SK-N-SH treated with all-trans-retinoic acid at 6 μM for 48 hours (cell line): Measurements from ENCODE around the gene OSBPL5.

ENCODE experiments used
- ATAC-seq: fragments of 200-7000 bp; cut with Tn5 transposase; 3 replicates; pipeline ENCODE4 v1.9.1; 2020; ENCODE audit warnings: mild to moderate bottlenecking, moderate library complexity
- ARNTL ChIP-seq: fragments of 450-650 bp; formaldehyde crosslinking; IDR thresholded peaks from 2 replicates; pipeline ENCODE4 v1.5.0; 2020; ENCODE audit warnings: low read depth, mild to moderate bottlenecking, moderate library complexity, borderline replicate concordance
- BACH2 ChIP-seq: fragments of 250-450 bp; sonication (Bioruptor Pico); IDR thresholded peaks from 2 replicates; pipeline ENCODE4 v1.9.0; 2021; ENCODE audit warnings: mild to moderate bottlenecking, borderline replicate concordance
- CSDC2 ChIP-seq: fragments of 250-450 bp; sonication (Bioruptor Pico); IDR thresholded peaks from 2 replicates; pipeline ENCODE4 v1.5.0; 2020; ENCODE audit warnings: mild to moderate bottlenecking, moderate library complexity
- ESRRG ChIP-seq: fragments of 250-450 bp; sonication (Bioruptor Pico); IDR thresholded peaks from 2 replicates; pipeline ENCODE4 v1.6.1; 2021; ENCODE audit warnings: mild to moderate bottlenecking
- GLIS3 ChIP-seq: fragments of 250-450 bp; sonication (Bioruptor Pico); IDR thresholded peaks from 2 replicates; pipeline ENCODE4 v1.5.0; 2020; ENCODE audit warnings: mild to moderate bottlenecking, moderate library complexity
- ISL1 ChIP-seq: fragments of 250-450 bp; sonication (Bioruptor Pico); IDR thresholded peaks from 2 replicates; pipeline ENCODE4 v2.1.2; 2022; ENCODE audit warnings: mild to moderate bottlenecking, moderate library complexity
- OSR1 ChIP-seq: fragments of 250-450 bp; sonication (Bioruptor Pico); IDR thresholded peaks from 2 replicates; pipeline ENCODE4 v1.8.0; 2022; ENCODE audit warnings: moderate library complexity, mild to moderate bottlenecking, inconsistent platforms
- PPARA ChIP-seq: fragments of 250-450 bp; sonication (Bioruptor Pico); IDR thresholded peaks from 2 replicates; pipeline ENCODE4 v1.5.0; 2020; ENCODE audit warnings: mild to moderate bottlenecking, borderline replicate concordance
- RARB ChIP-seq: fragments of 250-450 bp; sonication (Bioruptor Pico); IDR thresholded peaks from 2 replicates; pipeline ENCODE4 v1.8.0; 2021; ENCODE audit warnings: mild to moderate bottlenecking, moderate library complexity
- SNAI2 ChIP-seq: fragments of 250-450 bp; sonication (Bioruptor Pico); IDR thresholded peaks from 2 replicates; pipeline ENCODE4 v1.5.0; 2020; ENCODE audit warnings: mild to moderate bottlenecking, moderate library complexity
- TCF4 ChIP-seq: fragments of 250-450 bp; sonication (Bioruptor Pico); IDR thresholded peaks from 2 replicates; pipeline ENCODE4 v1.8.0; 2021; ENCODE audit warnings: mild to moderate bottlenecking, moderate library complexity, borderline replicate concordance
- TOX ChIP-seq: fragments of 250-450 bp; sonication (Bioruptor Pico); IDR thresholded peaks from 2 replicates; pipeline ENCODE4 v1.8.0; 2021; ENCODE audit warnings: mild to moderate bottlenecking, moderate library complexity, borderline replicate concordance
- ZC3H10 ChIP-seq: fragments of 250-450 bp; sonication (Bioruptor Pico); IDR thresholded peaks from 2 replicates; pipeline ENCODE4 v1.5.1; 2021; ENCODE audit warnings: mild to moderate bottlenecking, moderate library complexity
- ZFP3 ChIP-seq: fragments of 250-450 bp; sonication (Bioruptor Pico); IDR thresholded peaks from 2 replicates; pipeline ENCODE4 v1.5.0; 2020; ENCODE audit warnings: mild to moderate bottlenecking, moderate library complexity
- ZFP30 ChIP-seq: fragments of 450-650 bp; formaldehyde crosslinking; IDR thresholded peaks from 2 replicates; pipeline ENCODE4 v1.5.0; 2022; ENCODE audit warnings: mild to moderate bottlenecking, moderate library complexity
- ZNF565 ChIP-seq: fragments of 450-650 bp; formaldehyde crosslinking; conservative IDR thresholded peaks from 2 replicates; pipeline ENCODE4 v1.5.0; 2020; ENCODE audit warnings: low read depth, mild to moderate bottlenecking, moderate library complexity
- ZNF70 ChIP-seq: fragments of 450-650 bp; formaldehyde crosslinking; IDR thresholded peaks from 2 replicates; pipeline ENCODE4 v1.5.0; 2020; ENCODE audit warnings: mild to moderate bottlenecking, moderate library complexity
- ZNF8 ChIP-seq: fragments of 450-650 bp; formaldehyde crosslinking; IDR thresholded peaks from 2 replicates; pipeline ENCODE4 v1.5.0; 2020; ENCODE audit warnings: mild to moderate bottlenecking, moderate library complexity
- TF ChIP-seq, protein P1 (sequence below): fragments of 250-450 bp; sonication (Bioruptor Pico); IDR thresholded peaks from 2 replicates; pipeline ENCODE4 v1.8.0; 2021; ENCODE audit warnings: low read depth, mild to moderate bottlenecking, moderate library complexity, borderline replicate concordance
- TF ChIP-seq, protein P2 (sequence below): fragments of 250-450 bp; sonication (Bioruptor Pico); IDR thresholded peaks from 2 replicates; pipeline ENCODE4 v1.5.1; 2020; ENCODE audit warnings: low read depth, mild to moderate bottlenecking, moderate library complexity
- TF ChIP-seq, protein P3 (sequence below): fragments of 250-450 bp; sonication (Bioruptor Pico); IDR thresholded peaks from 2 replicates; pipeline ENCODE4 v1.8.0; 2020; ENCODE audit warnings: mild to moderate bottlenecking, moderate library complexity, borderline replicate concordance
- TF ChIP-seq, protein P4 (sequence below): fragments of 250-450 bp; sonication (Bioruptor Pico); IDR thresholded peaks from 2 replicates; pipeline ENCODE4 v1.5.0; 2020; ENCODE audit warnings: mild to moderate bottlenecking, moderate library complexity

The OSBPL5 gene

DNA sequence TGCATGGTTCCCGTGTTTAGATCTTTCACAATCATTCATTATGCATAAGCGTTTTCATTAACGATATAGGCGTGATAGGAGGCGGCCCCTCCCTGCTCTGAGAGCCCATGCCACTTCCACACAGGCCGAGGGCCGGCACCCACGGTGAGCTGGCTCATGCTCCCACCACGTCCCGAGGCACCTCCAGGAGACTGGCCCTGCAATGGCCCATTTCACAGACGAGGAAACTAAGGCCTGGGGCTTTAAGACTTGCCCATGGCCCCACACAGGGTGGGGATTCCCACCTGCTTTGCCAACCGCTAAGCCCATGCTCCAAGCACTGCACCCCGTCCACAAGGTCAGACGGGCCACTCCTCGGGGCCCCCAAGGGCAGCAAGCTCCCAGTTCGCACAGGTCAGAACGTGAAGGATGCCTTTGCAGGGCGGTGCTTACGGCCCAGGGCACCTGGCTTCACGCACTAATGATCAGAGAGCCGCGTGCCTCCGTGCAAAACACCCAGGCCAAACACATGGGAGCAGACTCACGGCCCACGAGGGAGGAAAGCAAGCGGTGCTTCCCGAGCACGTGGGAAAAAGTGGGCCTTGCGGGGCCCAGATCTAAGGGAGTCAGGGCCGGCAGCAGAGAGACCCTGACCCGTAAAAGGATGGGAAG, 8.3 kb downstream of the OSBPL5 start:
- ATAC-seq = no peak
- TF ChIP-seq ESRRG (CRISPR knock-in tag) (no peak), TOX (no peak), ZNF70 (CRISPR knock-in tag) (no peak), ZC3H10 (CRISPR knock-in tag) (no peak), ARNTL (CRISPR knock-in tag) (no peak), PPARA (CRISPR knock-in tag) (no peak), GLIS3 (CRISPR knock-in tag) (no peak), CSDC2 (CRISPR knock-in tag) (no peak), RARB (no peak)
- TF ChIP-seq, protein P1, sequence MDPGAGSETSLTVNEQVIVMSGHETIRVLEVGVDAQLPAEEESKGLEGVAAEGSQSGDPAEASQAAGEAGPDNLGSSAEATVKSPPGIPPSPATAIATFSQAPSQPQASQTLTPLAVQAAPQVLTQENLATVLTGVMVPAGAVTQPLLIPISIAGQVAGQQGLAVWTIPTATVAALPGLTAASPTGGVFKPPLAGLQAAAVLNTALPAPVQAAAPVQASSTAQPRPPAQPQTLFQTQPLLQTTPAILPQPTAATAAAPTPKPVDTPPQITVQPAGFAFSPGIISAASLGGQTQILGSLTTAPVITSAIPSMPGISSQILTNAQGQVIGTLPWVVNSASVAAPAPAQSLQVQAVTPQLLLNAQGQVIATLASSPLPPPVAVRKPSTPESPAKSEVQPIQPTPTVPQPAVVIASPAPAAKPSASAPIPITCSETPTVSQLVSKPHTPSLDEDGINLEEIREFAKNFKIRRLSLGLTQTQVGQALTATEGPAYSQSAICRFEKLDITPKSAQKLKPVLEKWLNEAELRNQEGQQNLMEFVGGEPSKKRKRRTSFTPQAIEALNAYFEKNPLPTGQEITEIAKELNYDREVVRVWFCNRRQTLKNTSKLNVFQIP (CRISPR knock-in tag) = no peak

DNA sequence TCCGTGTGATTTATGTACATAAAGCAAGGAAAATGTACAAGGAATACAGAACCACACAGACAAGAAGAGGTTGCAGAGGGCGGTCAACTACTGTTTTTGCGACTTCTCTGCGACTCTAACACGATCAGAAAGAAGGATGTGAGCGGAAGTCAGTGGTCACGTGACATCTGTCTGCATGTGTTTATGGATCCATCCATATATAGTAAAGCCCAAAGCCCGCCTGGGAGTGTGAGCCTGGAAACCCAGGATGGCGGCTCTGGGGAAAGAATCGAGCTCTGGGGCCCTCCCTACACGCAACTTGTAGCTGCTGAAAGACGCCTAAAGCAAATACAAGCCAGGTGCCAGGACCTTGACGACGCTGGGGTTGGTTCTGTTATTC, 8.8 kb downstream of the OSBPL5 start:
- no peak for ATAC-seq
- TF ChIP-seq, protein P2, sequence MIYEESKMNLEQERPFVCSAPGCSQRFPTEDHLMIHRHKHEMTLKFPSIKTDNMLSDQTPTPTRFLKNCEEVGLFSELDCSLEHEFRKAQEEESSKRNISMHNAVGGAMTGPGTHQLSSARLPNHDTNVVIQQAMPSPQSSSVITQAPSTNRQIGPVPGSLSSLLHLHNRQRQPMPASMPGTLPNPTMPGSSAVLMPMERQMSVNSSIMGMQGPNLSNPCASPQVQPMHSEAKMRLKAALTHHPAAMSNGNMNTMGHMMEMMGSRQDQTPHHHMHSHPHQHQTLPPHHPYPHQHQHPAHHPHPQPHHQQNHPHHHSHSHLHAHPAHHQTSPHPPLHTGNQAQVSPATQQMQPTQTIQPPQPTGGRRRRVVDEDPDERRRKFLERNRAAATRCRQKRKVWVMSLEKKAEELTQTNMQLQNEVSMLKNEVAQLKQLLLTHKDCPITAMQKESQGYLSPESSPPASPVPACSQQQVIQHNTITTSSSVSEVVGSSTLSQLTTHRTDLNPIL (CRISPR knock-in tag) = no peak

DNA sequence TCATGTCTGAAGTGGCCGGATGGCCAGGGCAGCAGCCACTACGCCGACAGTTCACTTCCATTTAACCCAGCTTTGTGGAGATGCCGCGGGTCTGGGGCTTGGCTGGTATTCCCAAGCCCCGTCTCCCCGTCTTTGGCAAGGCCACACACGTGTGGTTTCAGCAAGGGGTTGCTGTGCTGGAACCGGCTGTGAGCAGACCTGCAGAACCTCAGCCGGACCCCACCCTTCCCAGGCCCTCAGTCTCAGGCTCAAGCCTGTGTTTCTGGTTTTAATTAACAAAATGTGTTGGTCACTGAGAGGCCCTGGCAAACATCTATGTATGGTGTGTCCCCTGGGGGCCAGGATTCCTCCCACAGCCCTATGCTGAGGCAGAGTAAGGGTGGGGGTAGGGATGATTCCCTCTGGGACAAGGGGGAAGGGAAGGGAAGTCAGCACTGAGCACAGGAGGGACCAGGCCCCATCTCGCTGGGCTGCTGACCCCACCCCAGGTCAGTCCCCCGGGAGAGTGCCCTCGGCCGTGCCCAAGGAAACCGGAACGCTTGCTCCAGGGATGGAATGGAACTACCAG, 9.3 kb downstream of the OSBPL5 start:
- TF ChIP-seq TCF4 (CRISPR knock-in tag) (peak; percentile 73), ZNF70 (CRISPR knock-in tag) (no peak)

DNA sequence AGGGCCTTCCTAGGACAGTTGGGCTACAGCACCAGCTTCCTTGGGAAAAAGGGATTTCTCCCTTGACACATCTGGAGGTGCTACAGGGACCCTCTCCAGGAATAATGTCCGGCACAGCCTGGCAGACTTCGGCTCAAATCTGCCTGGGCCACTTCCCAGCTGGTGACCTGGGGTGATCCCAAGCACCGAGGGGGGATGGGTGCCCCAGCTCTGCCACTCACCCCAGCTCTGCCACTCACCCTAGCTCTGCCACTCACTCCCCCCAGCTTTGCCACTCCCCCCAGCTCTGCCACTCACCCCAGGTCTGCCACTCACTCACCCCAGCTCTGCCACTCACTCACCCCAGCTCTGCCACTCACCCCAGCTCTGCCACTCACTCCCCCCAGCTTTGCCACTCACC, 9.9 kb downstream of the OSBPL5 start:
- TF ChIP-seq, protein P3, sequence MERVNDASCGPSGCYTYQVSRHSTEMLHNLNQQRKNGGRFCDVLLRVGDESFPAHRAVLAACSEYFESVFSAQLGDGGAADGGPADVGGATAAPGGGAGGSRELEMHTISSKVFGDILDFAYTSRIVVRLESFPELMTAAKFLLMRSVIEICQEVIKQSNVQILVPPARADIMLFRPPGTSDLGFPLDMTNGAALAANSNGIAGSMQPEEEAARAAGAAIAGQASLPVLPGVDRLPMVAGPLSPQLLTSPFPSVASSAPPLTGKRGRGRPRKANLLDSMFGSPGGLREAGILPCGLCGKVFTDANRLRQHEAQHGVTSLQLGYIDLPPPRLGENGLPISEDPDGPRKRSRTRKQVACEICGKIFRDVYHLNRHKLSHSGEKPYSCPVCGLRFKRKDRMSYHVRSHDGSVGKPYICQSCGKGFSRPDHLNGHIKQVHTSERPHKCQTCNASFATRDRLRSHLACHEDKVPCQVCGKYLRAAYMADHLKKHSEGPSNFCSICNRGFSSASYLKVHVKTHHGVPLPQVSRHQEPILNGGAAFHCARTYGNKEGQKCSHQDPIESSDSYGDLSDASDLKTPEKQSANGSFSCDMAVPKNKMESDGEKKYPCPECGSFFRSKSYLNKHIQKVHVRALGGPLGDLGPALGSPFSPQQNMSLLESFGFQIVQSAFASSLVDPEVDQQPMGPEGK (CRISPR knock-in tag) = no peak
- TF ChIP-seq GLIS3 (CRISPR knock-in tag) = no peak
- TF ChIP-seq ZFP3 (CRISPR knock-in tag) = no peak
- TF ChIP-seq PPARA (CRISPR knock-in tag) = no peak
- TF ChIP-seq ZNF8 = no peak
- no peak for TF ChIP-seq ZFP30 (CRISPR knock-in tag)
- no peak for TF ChIP-seq OSR1 (CRISPR knock-in tag)
- no peak for TF ChIP-seq ARNTL (CRISPR knock-in tag)
- no peak for TF ChIP-seq TCF4 (CRISPR knock-in tag)
- no peak for TF ChIP-seq TOX
- TF ChIP-seq ISL1 (CRISPR knock-in tag) = no peak
- no peak for TF ChIP-seq RARB
- no peak for TF ChIP-seq CSDC2 (CRISPR knock-in tag)
- TF ChIP-seq SNAI2 = no peak
- ATAC-seq = no peak

More for the DNA sequence above, 9.3 kb downstream of the OSBPL5 start:
- ATAC-seq = peak; percentile 27

DNA sequence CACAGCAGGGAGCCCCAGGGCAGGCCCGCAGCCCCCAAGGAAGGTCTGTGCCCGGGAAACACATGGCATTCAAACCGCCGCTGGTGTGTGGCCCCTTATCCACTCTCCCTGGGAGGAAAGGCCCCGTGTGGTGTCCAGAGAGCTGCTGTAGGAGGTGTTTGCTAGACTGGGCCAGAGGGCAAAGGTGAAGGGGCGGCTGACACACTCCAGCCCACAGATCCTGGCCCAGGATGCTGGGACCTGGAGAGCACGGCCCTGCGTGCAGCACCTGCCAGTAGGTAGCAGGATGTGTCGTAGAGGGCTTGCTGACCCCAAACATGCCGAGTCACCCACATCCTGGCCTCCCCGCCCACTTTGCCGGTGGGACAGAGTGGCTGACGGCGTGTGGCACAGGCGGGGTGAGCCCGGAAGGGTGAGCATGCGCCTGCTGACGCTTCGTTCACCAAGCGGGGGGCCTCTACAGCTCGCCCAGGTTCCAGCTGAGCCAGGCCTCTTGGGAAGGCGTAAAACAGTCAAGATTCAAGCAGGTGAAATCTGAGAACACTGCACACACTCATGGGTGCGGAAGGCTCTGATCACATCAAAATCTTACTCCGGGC, 11.0 kb downstream of the OSBPL5 start:
- no peak for ATAC-seq
- TF ChIP-seq TCF4 (CRISPR knock-in tag) (no peak), OSR1 (CRISPR knock-in tag) (no peak), ZC3H10 (CRISPR knock-in tag) (no peak), ZNF70 (CRISPR knock-in tag) (no peak), ZNF565 (CRISPR knock-in tag) (no peak), ISL1 (CRISPR knock-in tag) (no peak), ZFP3 (CRISPR knock-in tag) (no peak), SNAI2 (no peak), GLIS3 (CRISPR knock-in tag) (no peak), RARB (no peak), BACH2 (CRISPR knock-in tag) (no peak)
- TF ChIP-seq, protein P4, sequence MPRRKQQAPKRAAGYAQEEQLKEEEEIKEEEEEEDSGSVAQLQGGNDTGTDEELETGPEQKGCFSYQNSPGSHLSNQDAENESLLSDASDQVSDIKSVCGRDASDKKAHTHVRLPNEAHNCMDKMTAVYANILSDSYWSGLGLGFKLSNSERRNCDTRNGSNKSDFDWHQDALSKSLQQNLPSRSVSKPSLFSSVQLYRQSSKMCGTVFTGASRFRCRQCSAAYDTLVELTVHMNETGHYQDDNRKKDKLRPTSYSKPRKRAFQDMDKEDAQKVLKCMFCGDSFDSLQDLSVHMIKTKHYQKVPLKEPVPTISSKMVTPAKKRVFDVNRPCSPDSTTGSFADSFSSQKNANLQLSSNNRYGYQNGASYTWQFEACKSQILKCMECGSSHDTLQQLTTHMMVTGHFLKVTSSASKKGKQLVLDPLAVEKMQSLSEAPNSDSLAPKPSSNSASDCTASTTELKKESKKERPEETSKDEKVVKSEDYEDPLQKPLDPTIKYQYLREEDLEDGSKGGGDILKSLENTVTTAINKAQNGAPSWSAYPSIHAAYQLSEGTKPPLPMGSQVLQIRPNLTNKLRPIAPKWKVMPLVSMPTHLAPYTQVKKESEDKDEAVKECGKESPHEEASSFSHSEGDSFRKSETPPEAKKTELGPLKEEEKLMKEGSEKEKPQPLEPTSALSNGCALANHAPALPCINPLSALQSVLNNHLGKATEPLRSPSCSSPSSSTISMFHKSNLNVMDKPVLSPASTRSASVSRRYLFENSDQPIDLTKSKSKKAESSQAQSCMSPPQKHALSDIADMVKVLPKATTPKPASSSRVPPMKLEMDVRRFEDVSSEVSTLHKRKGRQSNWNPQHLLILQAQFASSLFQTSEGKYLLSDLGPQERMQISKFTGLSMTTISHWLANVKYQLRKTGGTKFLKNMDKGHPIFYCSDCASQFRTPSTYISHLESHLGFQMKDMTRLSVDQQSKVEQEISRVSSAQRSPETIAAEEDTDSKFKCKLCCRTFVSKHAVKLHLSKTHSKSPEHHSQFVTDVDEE (CRISPR knock-in tag) = no peak
- TF ChIP-seq, protein P3 (CRISPR knock-in tag) = no peak
- TF ChIP-seq, protein P2 (CRISPR knock-in tag) = no peak
